Hepatocyte (in vitro differentiated cells): ENCODE data around the gene CCDC174. TPM values are rescaled to one million over a fixed set of nuclear protein-coding genes. Genes with fewer than 3 reads are reported as not detected.

Source experiments
- DNase-seq: peaks from one replicate; pipeline ENCODE4 v3.0.0-alpha.2; 2016; ENCODE audit warnings: low spot score
- H2AFZ ChIP-seq: fragments of 200-600 bp; sonication (generic); 2 replicates; pipeline ENCODE4 v1.6.0; 2016; ENCODE audit warnings: antibody characterized with exemption, mild to moderate bottlenecking
- H3K27ac ChIP-seq: fragments of 200-600 bp; sonication (generic); 2 replicates; pipeline ENCODE4 v1.5.1; 2016; ENCODE audit warnings: mild to moderate bottlenecking
- H3K27me3 ChIP-seq: fragments of 200-600 bp; sonication (generic); 2 replicates; pipeline ENCODE4 v1.6.1; 2016
- H3K36me3 ChIP-seq: fragments of 200-600 bp; sonication (generic); replicated peaks from 2 replicates; pipeline ENCODE4 v1.5.1; 2016; ENCODE audit warnings: low read depth; ENCODE audit not compliant: insufficient read depth
- H3K4me1 ChIP-seq: fragments of 200-600 bp; sonication (generic); 2 replicates; pipeline ENCODE4 v1.5.1; 2016; ENCODE audit warnings: mild to moderate bottlenecking, moderate library complexity; ENCODE audit not compliant: insufficient read depth
- H3K4me2 ChIP-seq: fragments of 200-600 bp; sonication (generic); 2 replicates; pipeline ENCODE4 v1.6.0; 2016
- H3K4me3 ChIP-seq: fragments of 200-600 bp; sonication (generic); 2 replicates; pipeline ENCODE4 v1.5.1; 2016; ENCODE audit warnings: mild to moderate bottlenecking
- H3K79me2 ChIP-seq: fragments of 200-600 bp; sonication (generic); 2 replicates; pipeline ENCODE4 v1.6.0; 2017; ENCODE audit warnings: mild to moderate bottlenecking
- H3K9me2 ChIP-seq: fragments of 200-600 bp; sonication (generic); replicated peaks from 2 replicates; pipeline ENCODE4 v1.6.0; 2017; ENCODE audit warnings: mild to moderate bottlenecking; ENCODE audit not compliant: insufficient read depth
- H3K9me3 ChIP-seq: fragments of 200-600 bp; sonication (generic); 2 replicates; pipeline ENCODE4 v1.5.1; 2016; ENCODE audit warnings: low read depth, mild to moderate bottlenecking
- H4K20me1 ChIP-seq: fragments of 200-600 bp; sonication (generic); 2 replicates; pipeline ENCODE4 v1.6.0; 2016; ENCODE audit warnings: mild to moderate bottlenecking; ENCODE audit not compliant: insufficient read depth, poor library complexity, severe bottlenecking
- EZH2 ChIP-seq: fragments of 200-600 bp; sonication (generic); IDR thresholded peaks from 2 replicates; pipeline ENCODE4 v1.6.1; 2016; ENCODE audit warnings: antibody characterized with exemption, mild to moderate bottlenecking, borderline replicate concordance
- EZH2phosphoT487 ChIP-seq: fragments of 200-600 bp; sonication (generic); IDR thresholded peaks from one replicate; pipeline ENCODE4 v1.6.1; 2018; ENCODE audit warnings: antibody characterized with exemption, mild to moderate bottlenecking, low read depth, moderate library complexity; ENCODE audit not compliant: unreplicated experiment, severe bottlenecking
- WGBS: methylation state at CpG from one replicate; pipeline ENCODE4 v1.1.6; 2016; ENCODE audit warnings: low lambda C conversion rate; ENCODE audit errors: missing lambda C conversion rate; 5-methylcytosine and 5-hydroxymethylcytosine counted together
- polyA plus RNA-seq: library from polyadenylated mRNA; unstranded; fragments of >200 nt; fragmentation: Nextera tagmentation; extraction: Ambion mirVana; gene quantifications from 2 replicates; pipeline ENCODE4 v1.2.1, GENCODE V29; 2016
- total RNA-seq: library from RNA; depleted of rRNA; stranded (reverse); fragments of >200 nt; gene quantifications from 2 replicates; pipeline ENCODE4 v1.2.3, GENCODE V29; 2014
- TF ChIP-seq, protein P1 (sequence below): fragments of 200-600 bp; sonication (generic); IDR thresholded peaks from 2 replicates; pipeline ENCODE4 v1.5.1; 2016; ENCODE audit warnings: antibody characterized with exemption, mild to moderate bottlenecking; ENCODE audit not compliant: poor library complexity

CCDC174 gene
- total and polyA plus RNA-seq, 2 experiments from 2014 or later, result 18.6 to 23.6 TPM

DNA sequence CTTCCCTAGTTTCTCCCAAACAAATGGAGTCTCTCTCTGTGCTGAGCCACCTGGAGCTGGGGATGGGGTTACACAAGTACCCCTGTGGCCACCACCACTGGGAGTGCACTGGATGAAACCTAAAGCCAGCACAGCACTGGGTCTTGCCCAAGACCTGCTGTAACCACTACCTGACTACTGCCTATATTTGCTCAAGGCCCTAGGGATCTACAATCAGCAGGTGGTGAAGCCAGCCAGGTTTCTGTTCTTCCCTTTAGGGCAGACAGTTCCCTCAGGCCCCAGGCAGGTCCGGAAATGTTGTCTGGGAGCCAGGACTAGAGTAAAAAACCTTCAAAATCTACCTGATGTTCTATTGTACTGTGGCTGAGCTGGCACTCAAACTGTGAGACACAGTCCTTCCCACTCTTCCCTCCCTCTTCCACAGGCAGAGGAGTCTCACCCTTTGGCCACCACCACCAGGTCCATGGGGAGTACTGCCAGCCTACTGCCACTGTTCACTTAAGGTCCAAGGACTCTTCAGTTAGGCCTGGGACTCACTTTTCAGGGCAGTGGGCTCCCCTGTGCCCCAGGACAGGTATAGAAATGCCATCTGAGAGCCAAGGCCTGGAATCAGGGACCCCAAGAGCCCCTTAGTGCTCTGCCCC is 47.2 kb downstream of the CCDC174 start:
- TF ChIP-seq EZH2 (no peak), EZH2phosphoT487 (no peak)
- TF ChIP-seq, protein P1, sequence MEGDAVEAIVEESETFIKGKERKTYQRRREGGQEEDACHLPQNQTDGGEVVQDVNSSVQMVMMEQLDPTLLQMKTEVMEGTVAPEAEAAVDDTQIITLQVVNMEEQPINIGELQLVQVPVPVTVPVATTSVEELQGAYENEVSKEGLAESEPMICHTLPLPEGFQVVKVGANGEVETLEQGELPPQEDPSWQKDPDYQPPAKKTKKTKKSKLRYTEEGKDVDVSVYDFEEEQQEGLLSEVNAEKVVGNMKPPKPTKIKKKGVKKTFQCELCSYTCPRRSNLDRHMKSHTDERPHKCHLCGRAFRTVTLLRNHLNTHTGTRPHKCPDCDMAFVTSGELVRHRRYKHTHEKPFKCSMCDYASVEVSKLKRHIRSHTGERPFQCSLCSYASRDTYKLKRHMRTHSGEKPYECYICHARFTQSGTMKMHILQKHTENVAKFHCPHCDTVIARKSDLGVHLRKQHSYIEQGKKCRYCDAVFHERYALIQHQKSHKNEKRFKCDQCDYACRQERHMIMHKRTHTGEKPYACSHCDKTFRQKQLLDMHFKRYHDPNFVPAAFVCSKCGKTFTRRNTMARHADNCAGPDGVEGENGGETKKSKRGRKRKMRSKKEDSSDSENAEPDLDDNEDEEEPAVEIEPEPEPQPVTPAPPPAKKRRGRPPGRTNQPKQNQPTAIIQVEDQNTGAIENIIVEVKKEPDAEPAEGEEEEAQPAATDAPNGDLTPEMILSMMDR, result no peak
- Histone ChIP-seq H3K4me3 (no peak overlapping the region), H3K9me3 (no peaks in the 10 kb centered on the region), H3K79me2 (no peaks in the 10 kb centered on the region), H3K27me3 (no peaks in the 10 kb centered on the region), H2AFZ (no peak overlapping the region), H3K4me1 (no peaks in the 10 kb centered on the region), H3K27ac (no peak overlapping the region), H3K9me2 (no peaks in the 10 kb centered on the region), H3K36me3 (no peaks in the 10 kb centered on the region), H4K20me1 (no peaks in the 10 kb centered on the region), H3K4me2 (no peak overlapping the region)
- WGBS, result 62% methylated on average over 1 of the region's 1 CpG
- DNase-seq, result no peak

GRCh38 chr3:14699643-14700042 is 48.1 kb downstream of the CCDC174 start:
- WGBS, result 68% methylated on average over 1 of the region's 1 CpG
- H3K4me1 ChIP-seq, result no peaks in the 10 kb centered on the region
- H3K27ac ChIP-seq, result no peak overlapping the region
- no peak for TF ChIP-seq EZH2phosphoT487
- no peak overlapping the region for H2AFZ ChIP-seq
- no peak overlapping the region for H3K4me2 ChIP-seq
- no peaks in the 10 kb centered on the region for H4K20me1 ChIP-seq
- no peaks in the 10 kb centered on the region for H3K9me3 ChIP-seq
- H3K4me3 ChIP-seq, result no peak overlapping the region
- DNase-seq, result no peak
- H3K27me3 ChIP-seq, result no peaks in the 10 kb centered on the region
- no peaks in the 10 kb centered on the region for H3K79me2 ChIP-seq
- no peaks in the 10 kb centered on the region for H3K36me3 ChIP-seq
- no peaks in the 10 kb centered on the region for H3K9me2 ChIP-seq

DNA sequence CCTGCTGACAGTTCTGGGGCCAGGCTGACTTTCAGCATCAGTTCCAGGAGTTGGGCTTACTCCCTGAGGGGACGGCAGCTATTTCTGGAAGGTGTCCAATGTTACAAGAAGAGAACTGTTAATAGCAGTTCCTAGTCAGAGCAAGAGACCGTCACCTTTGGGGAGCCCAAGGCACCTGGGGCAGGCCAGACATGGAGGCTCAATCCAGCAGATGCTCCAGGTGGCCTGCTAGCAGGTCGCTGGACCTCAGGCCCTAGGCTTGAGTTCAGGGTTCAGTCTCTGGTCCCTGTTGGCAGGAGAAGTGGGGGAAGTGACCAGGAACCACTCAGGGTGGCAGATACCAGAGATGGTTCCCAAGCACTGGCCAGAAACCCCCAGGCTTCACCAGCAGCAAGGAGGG is 49.3 kb downstream of the CCDC174 start:
- Histone ChIP-seq H3K36me3 (no peaks in the 10 kb centered on the region), H3K4me2 (no peak overlapping the region), H3K4me3 (no peak overlapping the region), H3K9me2 (no peaks in the 10 kb centered on the region), H3K79me2 (no peaks in the 10 kb centered on the region), H3K4me1 (no peaks in the 10 kb centered on the region), H3K9me3 (no peaks in the 10 kb centered on the region), H2AFZ (no peak overlapping the region), H3K27ac (no peak overlapping the region), H3K27me3 (no peaks in the 10 kb centered on the region), H4K20me1 (no peaks in the 10 kb centered on the region)
- TF ChIP-seq, protein P1, result no peak
- TF ChIP-seq EZH2 (no peak), EZH2phosphoT487 (no peak)
- DNase-seq, result no peak
- 76% methylated on average over 3 of the region's 3 CpGs for WGBS

- no peaks in the 10 kb centered on the region for H3K79me2 ChIP-seq
- no peak overlapping the region for H2AFZ ChIP-seq
- H3K4me2 ChIP-seq, result no peak overlapping the region
- no peak overlapping the region for H3K27ac ChIP-seq
- H3K27me3 ChIP-seq, result no peaks in the 10 kb centered on the region
- no peak overlapping the region for H3K4me3 ChIP-seq
- no peaks in the 10 kb centered on the region for H4K20me1 ChIP-seq
- no peaks in the 10 kb centered on the region for H3K9me2 ChIP-seq
- H3K9me3 ChIP-seq, result no peaks in the 10 kb centered on the region
- no peak for DNase-seq
- WGBS, result 80% methylated on average over 4 of the region's 4 CpGs
- no peaks in the 10 kb centered on the region for H3K4me1 ChIP-seq
- H3K36me3 ChIP-seq, result no peaks in the 10 kb centered on the region
- TF ChIP-seq EZH2phosphoT487, result no peak
- TF ChIP-seq, protein P1, result no peak
- TF ChIP-seq EZH2, result no peak
Observed at GRCh38 chr3:14701676-14702075, 50.1 kb downstream of the CCDC174 start.
